GM21723 (cell line): ENCODE measurements around the gene ARHGAP21.
"Not testable (repeated sequence)": the region's sequence is repeated elsewhere in the genome, so short reads cannot be mapped to it uniquely, and the experiment has no call there.

ENCODE experiments used
- ATAC-seq: cut with Tn5 transposase; IDR thresholded peaks from one replicate; pipeline ENCODE4 v1.9.1; 2021; ENCODE audit warnings: mild to moderate bottlenecking, moderate library complexity; ENCODE audit not compliant: unreplicated experiment

The ARHGAP21 gene

GRCh38 chr10:24723788-24724380 is at the start of gene ARHGAP21:
Gene ARHGAP21, minus strand, starts transcription at chr10:24723887. Its CDS starts 1,988 bp downstream, at chr10:24721899.
- no peak for ATAC-seq

- no peak for ATAC-seq
Observed at GRCh38 chr10:24771943-24772694, 48.4 kb upstream of the ARHGAP21 start.

GRCh38 chr10:24764991-24765390 is 41.3 kb upstream of the ARHGAP21 start:
- not testable (repeated sequence) for ATAC-seq

- no peak for ATAC-seq
Observed at GRCh38 chr10:24762966-24763623, 39.4 kb upstream of the ARHGAP21 start.

GRCh38 chr10:24762161-24762924 is 38.7 kb upstream of the ARHGAP21 start:
- ATAC-seq: no peak

GRCh38 chr10:24759672-24760071 is 36.0 kb upstream of the ARHGAP21 start:
- no peak for ATAC-seq

GRCh38 chr10:24758254-24758653 is 34.6 kb upstream of the ARHGAP21 start:
- not testable (repeated sequence) for ATAC-seq

- no peak for ATAC-seq
Observed at GRCh38 chr10:24756283-24756682, 32.6 kb upstream of the ARHGAP21 start.

- no peak for ATAC-seq
Observed at GRCh38 chr10:24751716-24752115, 28.0 kb upstream of the ARHGAP21 start.

- ATAC-seq: no peak
Observed at GRCh38 chr10:24750695-24751094, 27.0 kb upstream of the ARHGAP21 start.

- no peak for ATAC-seq
Observed at GRCh38 chr10:24748214-24748613, 24.5 kb upstream of the ARHGAP21 start.

- ATAC-seq: no peak
Observed at GRCh38 chr10:24744946-24745345, 21.3 kb upstream of the ARHGAP21 start.

- ATAC-seq: no peak
Observed at GRCh38 chr10:24740714-24741113, 17.0 kb upstream of the ARHGAP21 start.

- ATAC-seq: no peak
Observed at GRCh38 chr10:24737001-24737400, 13.3 kb upstream of the ARHGAP21 start.

GRCh38 chr10:24731942-24732341 is 8.3 kb upstream of the ARHGAP21 start:
- ATAC-seq: no peak

GRCh38 chr10:24730811-24731210 is 7.1 kb upstream of the ARHGAP21 start:
- ATAC-seq: no peak

- ATAC-seq: no peak
Observed at GRCh38 chr10:24727786-24728185, 4.1 kb upstream of the ARHGAP21 start.

GRCh38 chr10:24726626-24727025 is 2.9 kb upstream of the ARHGAP21 start:
- ATAC-seq: no peak

GRCh38 chr10:24726029-24726428 is 2.3 kb upstream of the ARHGAP21 start:
- not testable (repeated sequence) for ATAC-seq

GRCh38 chr10:24724381-24725228 is 918 bp upstream of the ARHGAP21 start:
- peak; percentile 84 for ATAC-seq
